HG02763 (cell line): ENCODE data around the gene EPG5.
"Not testable (repeated sequence)": the region's sequence is repeated elsewhere in the genome, so short reads cannot be mapped to it uniquely, and the experiment has no call there.

Experiments used
- ATAC-seq: cut with Tn5 transposase; IDR thresholded peaks from one replicate; pipeline ENCODE4 v1.9.1; 2021; ENCODE audit warnings: mild to moderate bottlenecking, moderate library complexity; ENCODE audit not compliant: unreplicated experiment

The EPG5 gene

DNA sequence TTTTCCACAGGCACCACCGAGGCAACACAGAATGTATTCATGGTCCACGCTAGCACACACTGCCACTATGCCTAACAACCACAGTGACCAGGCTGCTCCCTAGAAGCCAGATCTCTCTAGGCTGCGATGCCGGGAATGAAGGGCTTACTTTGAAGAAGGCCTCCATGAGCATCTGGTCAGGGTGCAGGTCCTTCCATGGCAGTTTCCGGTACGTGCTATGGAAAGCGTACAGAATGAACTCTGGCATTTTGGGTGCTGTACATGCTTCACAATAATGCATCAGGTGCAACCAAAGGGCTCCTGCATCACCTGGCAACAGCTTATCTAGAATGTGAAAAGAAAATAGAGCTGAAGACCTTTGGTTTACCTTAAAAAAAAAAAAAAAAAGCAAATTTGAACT is 96.7 kb downstream of the EPG5 start:
- ATAC-seq: no peak

DNA sequence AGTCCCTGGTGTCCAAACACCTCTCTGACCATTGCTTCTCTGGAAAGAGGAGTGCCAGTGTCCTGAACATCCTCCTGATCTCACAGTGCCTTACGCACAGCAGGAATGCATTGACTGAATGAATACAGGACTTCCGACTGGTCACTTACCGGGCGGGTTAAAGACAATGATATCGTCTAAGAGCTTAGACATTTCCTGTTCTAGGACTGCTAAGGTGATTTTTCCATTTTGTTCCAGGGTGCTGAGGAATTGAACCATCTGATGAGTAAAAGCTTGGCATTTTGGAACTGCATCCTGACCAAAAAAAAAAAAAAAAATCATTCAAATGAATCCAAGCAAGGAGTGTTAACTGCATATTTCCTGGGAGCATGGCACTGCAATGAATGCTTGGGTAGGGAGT is 101.7 kb downstream of the EPG5 start:
- no peak for ATAC-seq

DNA sequence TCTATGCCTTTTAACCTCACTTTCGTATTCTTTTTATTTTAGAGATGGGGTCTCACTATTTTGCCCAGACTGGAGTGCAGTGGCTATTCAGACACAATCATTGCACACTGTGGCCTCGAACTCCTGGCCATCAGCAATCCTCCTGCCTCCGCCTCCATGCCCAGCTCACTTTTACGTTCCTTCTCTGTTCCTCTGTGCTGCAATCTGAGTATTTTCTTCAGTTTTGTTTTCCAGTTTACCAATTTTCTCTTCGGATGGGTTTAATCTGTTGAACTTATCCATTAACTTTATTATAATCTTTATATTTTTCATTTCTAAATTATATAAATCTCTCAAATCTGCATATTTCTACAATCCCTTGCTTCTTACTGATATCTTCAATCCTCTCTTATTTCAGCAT is 103.0 kb downstream of the EPG5 start:
- no peak for ATAC-seq

DNA sequence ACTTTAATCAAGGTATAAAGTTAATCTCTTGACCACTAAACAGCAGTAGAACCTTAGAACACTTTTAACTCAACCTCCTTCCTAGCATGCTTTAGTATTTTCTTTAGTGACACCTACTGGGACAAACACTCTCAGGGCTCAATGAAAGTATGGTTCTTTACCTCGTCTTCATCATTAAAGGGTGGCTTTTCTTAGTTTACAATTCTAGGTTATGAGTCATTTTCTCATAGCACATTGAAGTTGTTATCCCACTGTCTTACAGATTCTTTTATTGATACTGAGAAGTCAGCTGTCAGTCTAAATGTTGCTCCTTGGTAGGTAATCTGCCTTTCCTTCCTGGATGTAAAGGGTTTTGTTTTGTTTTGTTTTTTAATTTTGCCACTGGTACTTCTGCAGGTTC is 103.7 kb downstream of the EPG5 start:
- no peak for ATAC-seq

DNA sequence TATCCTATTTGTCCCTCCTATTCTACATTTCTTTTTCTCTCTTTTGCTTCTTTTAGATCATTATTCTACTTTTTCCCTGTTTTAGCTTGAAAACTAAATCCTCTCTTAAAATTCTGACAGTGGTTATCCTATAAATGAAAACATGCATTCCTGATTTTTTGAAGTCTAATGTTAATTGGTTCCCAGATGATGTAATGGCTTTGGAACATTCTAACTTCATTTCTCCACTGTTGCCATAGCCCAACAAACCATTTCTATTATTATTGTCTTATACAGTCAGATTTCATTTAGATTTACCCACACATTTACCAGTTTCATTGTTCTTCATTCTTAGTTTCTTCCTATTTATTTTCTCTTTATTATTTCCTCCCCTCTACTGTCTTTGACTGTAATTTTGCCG is 105.2 kb downstream of the EPG5 start:
- ATAC-seq: no peak

DNA sequence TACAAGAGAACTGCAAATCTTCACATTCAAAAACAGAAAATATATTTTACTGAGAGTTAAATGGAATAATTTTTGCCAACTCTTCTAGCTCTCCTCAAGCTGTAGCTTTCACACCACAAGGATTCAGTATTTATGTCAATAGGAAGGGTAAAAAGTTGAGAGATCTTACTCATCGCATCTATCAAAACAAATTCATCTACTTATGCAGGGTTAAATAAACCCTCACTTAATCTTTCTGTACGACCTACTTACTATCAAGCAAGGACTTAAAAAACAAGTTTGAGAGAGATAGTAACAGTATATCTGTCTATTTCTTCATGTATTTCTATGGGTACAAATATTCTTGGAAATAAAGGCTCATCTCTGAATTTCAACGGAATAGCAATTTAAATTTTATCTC is 106.2 kb downstream of the EPG5 start:
- ATAC-seq: no peak

DNA sequence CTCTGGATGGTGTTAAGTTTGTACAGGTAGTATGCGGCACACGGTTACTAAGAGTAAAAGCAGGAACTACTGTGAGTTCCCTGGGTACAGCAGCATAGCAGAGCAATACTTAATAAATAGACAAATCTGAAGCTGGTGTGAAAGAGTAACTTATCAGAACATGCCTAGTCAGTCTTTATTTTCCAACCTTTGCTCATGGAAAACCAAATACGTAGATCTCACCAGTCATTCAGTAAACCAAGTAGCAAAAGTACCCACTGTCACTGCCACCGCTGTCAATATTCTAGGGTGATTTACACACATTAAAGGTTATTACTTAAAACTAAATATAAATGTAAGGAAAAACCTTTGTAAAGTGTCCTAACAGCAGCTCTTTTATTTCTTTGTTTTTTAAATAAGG is 106.6 kb downstream of the EPG5 start:
- ATAC-seq: no peak

DNA sequence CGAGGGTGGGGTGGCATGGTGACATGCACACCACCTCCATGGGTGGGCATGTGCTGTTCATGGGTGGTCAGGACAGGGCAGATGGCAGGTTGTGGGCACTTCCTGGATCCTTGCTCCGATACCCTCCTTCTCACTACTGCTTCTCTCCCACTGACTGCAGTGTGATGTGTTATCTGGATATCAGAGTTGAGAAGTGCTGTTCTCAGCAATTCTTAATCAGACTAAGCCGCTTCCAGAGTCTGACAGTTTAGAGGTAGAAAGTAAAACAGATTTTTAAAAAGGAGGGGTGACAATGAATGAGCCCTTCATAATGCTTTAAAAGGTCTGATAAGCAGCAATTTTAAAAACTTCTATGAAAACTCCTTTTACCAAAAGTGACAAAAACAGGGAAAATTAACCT is 107.8 kb downstream of the EPG5 start:
- no peak for ATAC-seq

DNA sequence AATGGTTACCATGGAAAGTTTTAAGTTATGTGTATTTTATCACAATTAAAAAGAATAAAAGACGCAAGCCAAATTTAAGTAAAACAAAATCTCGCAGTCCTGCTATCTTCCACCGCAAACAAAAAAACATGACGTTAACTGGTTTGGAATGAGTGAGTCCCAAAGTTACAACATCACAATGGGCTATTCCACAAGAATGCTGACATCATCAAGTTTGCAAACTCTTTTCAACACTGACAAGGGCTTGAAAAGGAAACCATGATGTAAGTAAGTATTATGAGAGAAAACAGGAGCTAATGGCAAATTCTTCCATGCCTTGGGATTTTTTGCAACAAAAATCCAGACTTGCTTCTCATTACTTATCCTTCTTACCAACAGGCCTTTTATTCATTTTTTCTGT is 110.6 kb downstream of the EPG5 start:
- no peak for ATAC-seq

DNA sequence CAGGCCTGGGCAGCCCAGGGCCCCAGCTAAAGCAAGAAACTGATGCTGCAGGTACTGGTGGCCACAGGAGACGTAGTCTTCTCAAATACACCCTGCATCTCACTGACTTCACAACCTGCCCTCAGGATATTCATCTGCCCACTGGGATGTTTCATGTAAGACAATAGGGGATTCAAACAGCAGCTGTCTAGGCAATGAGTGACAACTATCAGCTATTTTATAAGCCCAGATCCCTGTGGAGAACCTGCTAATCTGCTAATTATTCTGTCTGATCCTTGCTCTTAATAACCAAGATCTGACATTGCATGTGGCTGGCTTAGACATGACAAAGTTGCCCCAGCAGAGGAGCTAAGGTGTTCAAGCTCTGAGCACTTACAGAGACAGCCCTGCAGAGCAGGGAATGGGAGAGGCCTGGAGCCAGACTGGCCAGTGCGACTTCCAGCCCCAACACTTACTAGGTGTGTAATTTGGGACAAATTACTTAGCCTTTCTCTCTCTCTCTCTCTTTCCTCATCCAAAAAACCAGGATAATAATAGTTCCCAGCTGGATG is 113.0 kb downstream of the EPG5 start:
- no peak for ATAC-seq

DNA sequence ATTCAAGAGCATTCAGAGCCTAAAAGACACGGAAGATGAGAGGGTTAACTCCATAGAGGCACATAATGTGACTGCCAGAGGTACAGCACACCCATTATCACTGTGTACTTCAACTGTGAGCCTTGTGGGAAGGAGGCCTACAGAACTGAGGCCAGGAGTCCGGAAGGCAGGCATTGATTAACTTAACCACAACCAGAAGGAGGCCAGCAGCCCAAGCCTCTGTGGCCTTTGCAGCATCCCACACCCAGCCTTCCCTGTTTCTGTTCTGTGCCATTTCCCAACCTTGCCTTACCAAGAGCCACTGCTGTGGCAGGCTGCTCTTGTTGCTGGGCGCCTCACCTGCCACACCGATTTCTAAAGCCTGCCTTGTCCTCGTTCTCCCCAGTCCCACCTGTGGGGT is 114.5 kb downstream of the EPG5 start:
- ATAC-seq: no peak

DNA sequence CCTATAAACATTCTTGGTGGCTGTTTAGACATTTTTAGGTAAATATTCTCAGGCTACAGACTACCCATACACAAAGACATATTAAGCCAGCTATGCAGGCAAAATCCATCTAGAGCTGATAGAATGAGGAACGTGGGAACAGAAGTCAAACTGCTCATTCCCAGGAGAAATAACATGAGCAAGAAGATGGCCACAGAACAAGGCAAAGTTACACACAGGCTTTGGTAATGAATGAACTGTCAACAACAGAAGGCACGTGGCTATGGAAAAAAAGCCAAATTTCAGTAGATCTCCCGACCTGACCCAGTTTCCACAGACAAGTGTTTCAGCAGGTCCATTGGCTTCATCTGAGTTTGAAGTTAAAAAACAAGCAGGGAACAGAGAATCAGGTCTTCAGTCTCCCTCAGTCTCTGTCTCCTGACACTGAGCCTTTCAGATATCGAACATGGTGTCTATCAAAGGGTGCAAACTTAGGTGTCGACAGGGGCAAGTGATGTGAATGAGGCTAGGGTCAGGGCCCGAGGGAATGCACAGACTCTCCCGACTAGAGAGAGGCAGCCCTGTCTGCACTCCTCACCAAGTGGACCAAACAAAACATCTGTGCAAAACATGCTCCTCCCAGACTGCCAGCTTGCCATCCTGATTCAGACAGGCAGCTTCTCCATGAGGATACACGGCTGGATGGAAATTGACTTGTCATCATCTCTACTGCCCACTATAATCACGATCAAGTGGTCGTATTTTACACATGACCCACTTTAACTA is 115.8 kb downstream of the EPG5 start:
- ATAC-seq: no peak

DNA sequence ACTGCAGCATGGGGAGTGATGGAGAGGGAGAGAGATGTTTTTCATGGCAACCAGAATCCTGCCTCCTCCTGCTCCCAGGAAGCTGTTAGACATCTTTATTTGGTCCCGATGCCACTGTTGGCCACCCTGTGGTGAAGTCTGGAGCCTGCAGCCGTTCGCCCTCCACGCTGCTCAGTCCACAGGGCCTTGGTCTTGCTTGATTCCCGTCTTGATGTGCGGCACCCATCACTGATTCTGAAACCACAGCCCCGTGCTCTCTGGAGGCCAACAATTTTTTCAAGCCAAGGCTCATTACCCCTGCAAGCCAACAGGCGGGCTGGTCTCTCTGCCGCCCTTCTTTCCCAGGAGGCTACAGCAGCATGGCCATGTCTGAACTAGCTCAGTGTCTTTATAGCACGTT is 117.1 kb downstream of the EPG5 start:
- ATAC-seq: no peak

DNA sequence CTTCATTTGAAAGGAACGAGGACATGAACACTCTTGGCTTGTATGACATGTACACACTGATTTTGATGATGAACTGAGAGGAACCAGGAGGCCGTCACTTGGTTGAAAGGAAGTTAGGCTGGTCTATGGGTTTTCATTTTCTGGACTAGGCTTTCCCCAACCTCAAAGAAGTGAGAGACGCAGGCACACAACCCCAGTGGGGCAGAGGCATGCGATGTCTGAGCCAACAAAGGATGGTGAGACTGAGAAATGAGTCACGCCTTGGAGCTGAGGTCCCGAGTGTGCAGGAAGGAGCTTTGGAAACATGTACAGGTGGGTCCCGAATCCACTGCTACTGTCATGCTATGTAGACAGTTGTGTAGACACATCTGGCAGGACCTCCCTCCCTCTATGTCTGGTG is 117.6 kb downstream of the EPG5 start:
- no peak for ATAC-seq

DNA sequence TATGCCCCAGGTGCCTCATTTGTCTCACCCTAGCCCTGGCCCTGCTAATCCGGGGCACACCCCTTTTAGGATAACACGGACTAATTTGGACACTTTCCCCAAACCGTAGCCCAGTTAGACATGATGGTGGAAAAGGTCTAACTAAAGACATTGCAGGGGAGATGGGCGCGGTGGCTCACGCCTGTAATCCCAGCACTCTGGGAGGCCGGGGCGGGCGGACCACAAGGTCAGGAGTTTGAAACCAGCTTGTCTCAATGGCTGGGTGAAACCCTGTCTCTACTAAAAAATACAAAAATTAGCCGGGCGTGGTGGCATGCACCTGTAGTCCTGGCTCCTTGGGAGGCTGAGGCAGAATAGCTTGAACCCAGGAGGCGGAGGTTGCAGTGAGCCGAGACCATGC is 118.5 kb downstream of the EPG5 start:
- not testable (repeated sequence) for ATAC-seq

DNA sequence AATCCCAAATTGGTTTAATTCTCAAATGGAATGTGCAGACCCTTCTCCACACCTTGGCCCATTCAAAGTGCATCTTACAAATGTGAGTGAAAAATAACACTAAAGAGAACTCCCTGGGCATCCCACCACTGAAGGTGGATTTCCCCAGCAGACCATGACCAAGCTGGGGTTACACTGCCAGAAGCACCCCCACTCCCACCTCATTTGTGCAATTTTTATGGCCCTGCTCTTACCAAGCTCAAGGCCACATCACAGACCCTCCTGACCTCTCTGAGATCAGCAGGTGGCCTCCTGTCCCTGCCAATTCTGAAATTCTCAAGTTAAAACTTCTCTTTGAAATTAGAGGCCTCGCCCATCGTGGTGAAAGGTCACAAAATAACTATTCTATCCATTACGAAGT is 120.0 kb downstream of the EPG5 start:
- ATAC-seq: no peak

DNA sequence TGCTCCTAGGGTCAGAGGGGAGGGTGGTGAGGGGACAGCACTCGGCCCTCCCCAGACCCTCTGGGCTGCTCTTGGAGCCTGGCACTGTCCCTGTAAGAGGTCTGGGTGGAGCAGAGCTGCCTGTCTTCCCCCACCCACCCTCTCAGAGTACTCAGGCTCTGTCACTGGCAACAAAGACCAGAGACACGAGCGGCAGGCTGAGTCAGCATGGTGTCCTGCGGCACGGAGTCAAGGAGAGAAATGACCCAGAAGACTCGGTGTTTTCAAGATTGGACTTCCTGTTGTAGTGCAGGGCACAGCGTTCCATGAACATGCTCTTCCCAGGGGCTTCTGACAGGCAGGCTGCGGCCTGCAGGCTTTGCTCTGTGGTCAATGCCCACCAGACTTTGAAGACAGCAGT is 121.7 kb downstream of the EPG5 start:
- no peak for ATAC-seq

DNA sequence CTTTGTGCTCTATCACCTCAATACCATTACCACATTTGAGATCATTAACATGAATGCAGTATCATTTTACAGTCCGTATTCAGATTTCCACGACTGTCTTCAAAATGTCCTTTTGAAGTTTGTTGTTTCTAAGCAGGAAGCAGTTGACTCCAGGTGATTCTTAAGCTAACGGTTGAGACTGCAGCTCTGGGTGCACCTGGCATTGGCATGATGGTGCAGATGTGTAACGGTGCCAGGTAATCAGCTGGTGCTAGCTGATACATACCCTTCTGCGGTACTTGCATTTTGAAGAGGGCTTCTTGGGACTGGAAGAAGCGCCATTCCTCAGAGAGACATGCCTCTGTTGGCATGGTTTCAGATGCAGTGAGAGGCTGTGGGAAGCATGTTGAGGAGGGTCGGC is 122.2 kb downstream of the EPG5 start:
- ATAC-seq: no peak

DNA sequence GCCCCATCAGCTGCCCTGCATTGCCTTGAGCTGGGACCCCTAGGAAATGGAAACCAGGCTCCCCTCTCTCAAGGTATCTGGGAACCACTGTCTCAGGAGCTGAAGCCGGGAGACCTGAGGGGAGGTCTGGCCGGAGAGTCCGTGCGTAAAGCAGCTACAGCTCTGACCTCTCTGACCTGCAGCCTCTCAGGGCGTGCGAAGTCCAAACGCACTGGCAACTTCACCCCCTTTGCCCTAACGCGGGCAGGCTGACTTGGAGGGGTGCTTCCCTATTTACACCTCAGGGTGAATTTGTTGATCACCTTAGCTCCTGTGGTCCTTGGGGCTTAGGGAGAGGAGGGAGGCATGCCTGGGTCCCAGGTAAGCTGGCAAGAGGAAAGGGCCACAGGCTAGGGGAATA is 124.1 kb downstream of the EPG5 start:
- ATAC-seq: no peak

DNA sequence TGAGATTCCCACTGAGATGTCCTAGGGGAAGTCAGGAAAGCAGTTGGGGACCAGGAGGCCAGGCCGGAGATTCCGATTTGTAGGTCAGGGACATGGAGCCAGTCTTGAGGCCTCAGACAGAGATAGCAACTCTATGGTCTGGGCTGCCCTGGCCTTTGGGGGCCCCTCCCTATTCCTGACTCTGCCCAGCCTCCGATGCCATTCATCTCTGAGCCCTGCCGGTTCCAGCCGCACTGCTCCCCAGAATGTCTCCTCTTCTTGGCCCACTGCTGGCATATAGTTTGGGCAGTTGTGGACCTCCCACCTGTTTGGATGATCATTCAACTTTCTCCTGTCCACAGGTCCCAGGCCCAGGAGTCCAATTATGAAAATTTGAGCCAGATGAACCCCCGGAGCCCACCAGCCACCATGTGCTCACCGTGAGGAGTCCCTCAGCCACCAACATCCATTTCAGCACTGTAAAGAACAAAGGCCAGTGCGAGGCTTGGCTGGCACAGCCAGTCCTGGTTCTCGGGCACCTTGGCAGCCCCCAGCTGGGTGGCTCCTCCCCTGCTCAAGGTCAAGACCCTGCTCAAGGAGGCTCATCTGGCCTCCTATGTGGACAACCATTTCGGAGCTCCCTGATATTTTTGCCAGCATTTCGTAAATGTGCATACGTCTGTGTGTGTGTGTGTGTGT is 125.2 kb downstream of the EPG5 start:
- no peak for ATAC-seq

DNA sequence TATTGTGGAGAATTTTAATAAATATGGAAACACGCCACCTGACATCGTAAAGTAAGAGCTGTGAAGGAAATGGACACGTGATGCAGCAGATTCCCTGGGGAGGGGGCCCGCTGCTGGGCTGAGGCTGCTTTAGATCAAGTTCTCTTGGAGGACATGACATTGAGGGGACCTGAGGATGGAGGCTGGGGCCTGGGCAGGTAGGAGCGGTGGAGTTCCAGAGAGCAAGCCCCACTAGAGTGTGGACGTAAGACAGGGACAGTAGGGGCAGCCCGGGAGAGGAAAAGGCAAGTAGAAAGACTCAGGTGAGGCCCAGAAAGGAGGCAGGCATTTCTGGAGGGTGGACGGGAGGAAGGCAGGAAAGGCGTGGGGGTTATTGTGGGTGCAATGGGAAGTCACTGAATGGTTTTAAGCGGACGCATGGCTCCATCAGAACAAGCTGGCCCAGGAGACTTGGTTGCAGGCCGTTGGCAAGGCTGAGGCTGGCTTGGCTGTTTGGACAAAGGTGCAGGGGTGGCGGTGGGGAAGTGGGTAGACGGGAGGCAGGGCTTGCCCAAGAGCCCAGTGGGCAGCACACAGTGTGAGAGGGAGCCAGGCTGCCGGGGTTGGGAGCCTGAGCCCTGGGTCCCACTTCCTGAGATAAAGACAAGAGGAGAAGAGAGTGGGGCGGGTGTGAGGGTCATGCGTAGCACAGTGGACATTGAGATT is 125.9 kb downstream of the EPG5 start:
- ATAC-seq: no peak
